Keratinocyte (primary cell): ENCODE data around the gene QSOX1.

Experiments used
- EZH2 ChIP-seq: IDR thresholded peaks from one replicate; pipeline ENCODE4 v1.6.1; 2012; ENCODE audit warnings: inconsistent platforms, mild to moderate bottlenecking, low read length, moderate library complexity
- TF ChIP-seq, protein P1 (sequence below), 3 experiments: IDR thresholded peaks in 1 of 3; conservative IDR thresholded peaks in 1 of 3; optimal IDR thresholded peaks in 1 of 3; 2 replicates in 2 of 3; 3 replicates in 1 of 3; pipeline versions ENCODE3 to v1.5.1; 2011; ENCODE audit warnings: low read length in 3 of 3, mild to moderate bottlenecking in 3 of 3, moderate library complexity in 2 of 3, control low read depth in 1 of 3, inconsistent platforms in 1 of 3; ENCODE audit not compliant: insufficient read depth in 2 of 3; ENCODE audit errors: extremely low read depth in 1 of 3

DNA sequence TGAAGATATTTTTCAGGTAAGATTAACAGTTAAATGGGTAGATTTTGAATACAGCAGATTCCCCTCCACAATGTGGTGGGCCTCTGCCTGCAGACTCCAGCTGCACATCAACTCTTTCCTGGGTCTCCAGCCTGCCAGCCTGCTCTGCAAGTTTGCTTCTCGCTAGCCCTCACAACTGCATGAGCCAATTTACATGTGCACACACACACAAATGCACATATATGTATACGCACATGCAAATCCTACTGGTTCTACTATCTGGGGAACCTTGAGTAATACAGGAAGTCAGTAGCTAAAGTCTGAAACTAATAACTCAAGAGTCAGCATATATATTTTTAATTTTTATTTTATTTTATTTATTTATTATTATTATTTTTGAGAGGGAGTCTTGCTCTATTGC, 34.8 kb upstream of the QSOX1 start:
- TF ChIP-seq, protein P1, sequence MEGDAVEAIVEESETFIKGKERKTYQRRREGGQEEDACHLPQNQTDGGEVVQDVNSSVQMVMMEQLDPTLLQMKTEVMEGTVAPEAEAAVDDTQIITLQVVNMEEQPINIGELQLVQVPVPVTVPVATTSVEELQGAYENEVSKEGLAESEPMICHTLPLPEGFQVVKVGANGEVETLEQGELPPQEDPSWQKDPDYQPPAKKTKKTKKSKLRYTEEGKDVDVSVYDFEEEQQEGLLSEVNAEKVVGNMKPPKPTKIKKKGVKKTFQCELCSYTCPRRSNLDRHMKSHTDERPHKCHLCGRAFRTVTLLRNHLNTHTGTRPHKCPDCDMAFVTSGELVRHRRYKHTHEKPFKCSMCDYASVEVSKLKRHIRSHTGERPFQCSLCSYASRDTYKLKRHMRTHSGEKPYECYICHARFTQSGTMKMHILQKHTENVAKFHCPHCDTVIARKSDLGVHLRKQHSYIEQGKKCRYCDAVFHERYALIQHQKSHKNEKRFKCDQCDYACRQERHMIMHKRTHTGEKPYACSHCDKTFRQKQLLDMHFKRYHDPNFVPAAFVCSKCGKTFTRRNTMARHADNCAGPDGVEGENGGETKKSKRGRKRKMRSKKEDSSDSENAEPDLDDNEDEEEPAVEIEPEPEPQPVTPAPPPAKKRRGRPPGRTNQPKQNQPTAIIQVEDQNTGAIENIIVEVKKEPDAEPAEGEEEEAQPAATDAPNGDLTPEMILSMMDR (optimal IDR thresholded peaks at IDR 0.05 in 1 of 3, IDR thresholded peaks at IDR 0.05 in 1 of 3, conservative IDR thresholded peaks at IDR 0.05 in 1 of 3; ENCODE audit: extremely low read depth in 1 of 3, insufficient read depth in 2 of 3, low read length in 3 of 3), result no peak
- TF ChIP-seq EZH2, result no peak
